Small intestine (tissue), 7 donors: Measurements from ENCODE around the gene HOXD3. TPM values are rescaled to one million over a fixed set of nuclear protein-coding genes. Genes with fewer than 3 reads are reported as not detected.
A peak's percentile ranks its signal among the peaks of the same experiment; 100 is the strongest.

Experiments used
- DNase-seq, 2 donors: peaks; one replicate each; pipeline versions ENCODE4 v3.0.0 to v3.0.0-alpha.2; 2013
- FAIRE-seq: peaks from 2 replicates; lab custom pipeline; 2012; peaks lifted over from hg19 to GRCh38; lab: Jason Lieb, UNC
- H3K27ac ChIP-seq, 3 donors: one replicate each; pipeline ENCODE4 v1.5.1; 2013; ENCODE audit warnings: low read length in 2 of 3, mild to moderate bottlenecking in 2 of 3, control low read depth in 1 of 3, inconsistent platforms in 1 of 3, low read depth in 1 of 3, moderate library complexity in 1 of 3
- H3K27me3 ChIP-seq, 3 donors: one replicate each; pipeline ENCODE4 v1.6.1; 2013; ENCODE audit warnings: low read length in 3 of 3, inconsistent platforms in 1 of 3; ENCODE audit not compliant: control insufficient read depth in 3 of 3, insufficient read depth in 3 of 3
- H3K36me3 ChIP-seq, 3 donors: one replicate each; pipeline ENCODE4 v1.6.1; 2013; ENCODE audit warnings: low read length in 3 of 3, inconsistent platforms in 1 of 3, low read depth in 1 of 3, mild to moderate bottlenecking in 1 of 3, moderate library complexity in 1 of 3; ENCODE audit not compliant: control insufficient read depth in 3 of 3, insufficient read depth in 2 of 3
- H3K4me1 ChIP-seq, 3 donors: one replicate each; pipeline ENCODE4 v1.6.1; 2013; ENCODE audit warnings: low read length in 2 of 3, inconsistent platforms in 1 of 3, low read depth in 1 of 3, mild to moderate bottlenecking in 1 of 3, moderate library complexity in 1 of 3; ENCODE audit not compliant: control insufficient read depth in 3 of 3, insufficient read depth in 2 of 3
- H3K4me3 ChIP-seq, 3 donors: one replicate each; pipeline ENCODE4 v1.5.1; 2013; ENCODE audit warnings: low read length in 3 of 3, control low read depth in 1 of 3, inconsistent platforms in 1 of 3, low read depth in 1 of 3, mild to moderate bottlenecking in 1 of 3, moderate library complexity in 1 of 3
- H3K9me3 ChIP-seq, 2 donors: one replicate each; pipeline ENCODE4 v1.6.1; 2013; ENCODE audit warnings: low read depth in 1 of 2, low read length in 1 of 2; ENCODE audit not compliant: control insufficient read depth in 2 of 2, insufficient read depth in 1 of 2
- WGBS, 3 donors: extraction: QIAGEN DNeasy Blood & Tissue Kit; methylation state at CpG; one replicate each; pipeline ENCODE4 v1.1.7; 2013; 5-methylcytosine and 5-hydroxymethylcytosine counted together
- polyA plus RNA-seq, 4 donors: library from polyadenylated mRNA; stranded (reverse) in 3 of 4; unstranded in 1 of 4; fragments of 200-250 nt in 3 of 4; fragments of 120-200 nt in 1 of 4; gene quantifications; one replicate each; pipeline versions ENCODE4 v1.2.1 to v1.2.3, GENCODE V29; 2013
- donor health status: healthy with polysubstance abuse.
- donor health status: control.
- donor health status: control.
- donor health status: Bipolar disorder and iron deficiency.
- donor health status: healthy.

Gene HOXD3
- polyA plus RNA-seq, 4 donors = 0.98 to 5.2 TPM; not detected in 2

DNA sequence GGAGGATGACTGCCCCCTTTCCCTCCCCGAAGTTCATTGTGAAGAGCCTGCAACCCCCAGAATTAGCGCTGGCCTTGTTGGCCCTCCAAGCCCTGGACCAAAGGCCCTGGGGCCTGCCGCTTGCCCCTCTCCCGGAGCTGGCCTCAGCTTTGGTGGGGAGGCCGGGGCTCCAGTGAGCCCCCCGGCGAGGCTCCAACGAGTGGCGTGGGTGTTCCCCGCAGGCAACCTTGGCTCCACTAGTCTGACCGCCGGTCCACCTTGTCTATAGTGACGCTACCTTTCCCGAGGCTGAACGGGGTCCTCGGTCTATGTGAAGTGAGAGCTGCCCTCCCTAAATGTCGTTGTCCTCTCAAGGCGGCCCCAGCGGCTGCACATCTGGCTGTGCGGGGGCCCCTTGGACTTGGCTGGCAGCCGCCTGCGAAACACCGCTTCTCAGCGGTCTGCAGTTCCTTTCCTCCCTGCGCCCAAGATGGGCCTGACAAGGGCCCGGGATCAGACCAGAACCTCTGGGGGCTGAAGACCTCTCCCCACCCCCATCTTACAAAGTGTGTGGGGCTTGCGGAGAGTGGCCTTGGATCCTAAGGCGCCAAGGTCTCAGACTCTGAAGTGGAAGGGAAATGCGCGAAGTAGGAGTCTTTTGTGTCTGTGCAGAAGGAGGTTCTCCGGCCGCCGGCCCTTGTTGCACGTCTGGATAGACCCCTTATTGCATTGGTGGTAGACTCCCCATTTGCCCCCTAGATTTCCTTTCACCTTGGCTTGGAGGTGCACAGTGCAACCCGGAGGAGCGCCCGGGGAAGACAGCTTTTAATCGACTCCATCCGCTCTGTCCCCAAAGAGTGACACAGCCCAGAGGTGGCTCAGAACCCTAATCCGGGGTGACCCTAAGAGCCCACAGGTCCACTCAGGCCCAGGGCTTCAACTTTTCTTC, 44.5 kb upstream of the HOXD3 start:
- no peaks in the 10 kb centered on the region for H3K36me3 ChIP-seq
- H3K27ac ChIP-seq = no peak overlapping the region
- H3K9me3 ChIP-seq = no peaks in the 10 kb centered on the region
- DNase-seq (no peak), FAIRE-seq (no peak)
- peak overlapping the region in 1 of 3 donors; percentile 13 for H3K4me3 ChIP-seq
- H3K4me1 ChIP-seq = no peaks in the 10 kb centered on the region
- 9 to 15% (median 12%) methylated on average over 38 to 40 of the region's 40 CpGs for WGBS, 3 donors
- peaks cover 27 to 94% (median 59%) of the 10 kb centered on the region in 3 donors for H3K27me3 ChIP-seq

- Histone ChIP-seq H3K4me3 (peak overlapping the region in 1 of 3 donors; percentile 0), H3K27ac (no peak overlapping the region), H3K9me3 (peaks cover 0 to 4% of the 10 kb centered on the region in 2 donors), H3K4me1 (no peaks in the 10 kb centered on the region), H3K27me3 (peaks cover 29 to 98% (median 58%) of the 10 kb centered on the region in 3 donors), H3K36me3 (no peaks in the 10 kb centered on the region)
- DNase-seq (no peak), FAIRE-seq (no peak)
- 9 to 12% (median 11%) methylated on average over 26 of the region's 26 CpGs for WGBS, 3 donors
Measured at GRCh38 chr2:176114120-176114929, 42.8 kb upstream of the HOXD3 start.

GRCh38 chr2:176114930-176115625, 42.0 kb upstream of the HOXD3 start:
- Histone ChIP-seq H3K27ac (no peak overlapping the region), H3K9me3 (peaks cover 0 to 4% of the 10 kb centered on the region in 2 donors), H3K4me3 (no peak overlapping the region), H3K27me3 (peaks cover 33 to 98% (median 58%) of the 10 kb centered on the region in 3 donors), H3K36me3 (no peaks in the 10 kb centered on the region), H3K4me1 (no peaks in the 10 kb centered on the region)
- FAIRE-seq (no peak), DNase-seq (no peak)
- WGBS, 3 donors = 15 to 21% (median 18%) methylated on average over 16 of the region's 16 CpGs

DNA sequence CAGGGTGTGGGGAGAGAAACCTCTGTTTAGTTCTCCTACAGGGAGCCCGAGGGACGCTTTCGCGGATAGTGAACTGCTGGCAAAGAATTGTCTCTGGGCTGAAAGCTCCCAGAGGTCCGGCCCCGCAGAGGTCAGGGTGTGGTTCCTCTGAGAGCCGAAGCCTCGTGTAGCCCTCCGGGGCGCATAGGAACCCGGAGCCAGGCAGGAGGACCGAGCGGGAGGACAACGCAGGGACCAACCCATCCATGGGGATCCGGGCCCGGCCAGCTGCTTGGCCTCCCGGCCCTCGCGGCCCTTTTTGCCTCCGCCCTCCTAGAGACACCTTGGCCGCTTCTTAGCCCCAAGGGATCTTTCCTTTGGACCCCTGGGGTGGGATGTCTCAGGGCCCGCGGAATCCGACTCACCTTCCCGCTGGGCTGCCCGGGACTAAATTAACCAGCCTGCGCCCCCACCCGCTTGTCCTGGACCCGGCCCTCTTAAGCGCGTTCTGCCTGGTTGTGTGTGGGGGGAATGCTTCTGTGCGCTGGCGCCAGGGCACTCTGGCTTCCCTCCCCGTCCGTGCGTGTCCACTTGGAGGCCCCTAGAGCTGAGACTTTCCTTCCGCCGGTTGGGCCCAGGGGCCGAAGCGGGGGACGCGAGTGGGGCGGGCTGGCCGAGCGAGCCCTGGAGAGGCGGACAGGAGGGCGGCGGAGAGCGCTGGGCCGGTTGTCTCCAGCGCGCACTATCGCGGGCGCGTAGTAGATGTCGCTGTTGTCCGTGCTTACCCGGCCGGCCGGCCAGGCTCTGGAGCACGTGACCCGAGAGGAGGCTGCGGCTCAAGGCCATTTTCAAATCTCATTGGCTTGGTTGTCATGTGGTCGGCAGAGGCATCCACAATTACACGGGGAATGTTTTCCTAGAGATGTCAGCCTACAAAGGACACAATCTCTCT, 41.0 kb upstream of the HOXD3 start, which contains the start of gene HOXD10:
Gene HOXD10, plus strand, starts transcription at position 896 of the 931 bp plus-strand sequence. CDS start 56 bp downstream, outside the sequence.
- 8 to 19% (median 11%) methylated on average over 61 to 66 of the region's 66 CpGs for WGBS, 3 donors
- H3K4me1 ChIP-seq = no peaks in the 10 kb centered on the region
- peak within 1 kb of the TSS in 1 of 3 donors; percentile 29 for H3K27ac ChIP-seq
- H3K4me3 ChIP-seq = peak within 1 kb of the TSS in 1 of 3 donors; percentile 29
- peaks cover 34 to 98% (median 66%) of the 10 kb centered on the region in 3 donors for H3K27me3 ChIP-seq
- DNase-seq = no peak
- no peaks in the 10 kb centered on the region for H3K36me3 ChIP-seq
- no peak for FAIRE-seq
- peaks cover 0 to 4% of the 10 kb centered on the region in 2 donors for H3K9me3 ChIP-seq

- Histone ChIP-seq H3K4me1 (no peaks in the 10 kb centered on the region), H3K9me3 (peaks cover 0 to 4% of the 10 kb centered on the region in 2 donors), H3K4me3 (peak overlapping the region in 1 of 3 donors; percentile 11), H3K27ac (peak overlapping the region in 1 of 3 donors; percentile 21), H3K36me3 (no peaks in the 10 kb centered on the region), H3K27me3 (peaks cover 33 to 96% (median 71%) of the 10 kb centered on the region in 3 donors)
- DNase-seq (no peak), FAIRE-seq (no peak)
- WGBS, 3 donors = 22 to 29% (median 27%) methylated on average over 39 to 40 of the region's 40 CpGs
Measured at GRCh38 chr2:176117162-176117822, 39.8 kb upstream of the HOXD3 start.

DNA sequence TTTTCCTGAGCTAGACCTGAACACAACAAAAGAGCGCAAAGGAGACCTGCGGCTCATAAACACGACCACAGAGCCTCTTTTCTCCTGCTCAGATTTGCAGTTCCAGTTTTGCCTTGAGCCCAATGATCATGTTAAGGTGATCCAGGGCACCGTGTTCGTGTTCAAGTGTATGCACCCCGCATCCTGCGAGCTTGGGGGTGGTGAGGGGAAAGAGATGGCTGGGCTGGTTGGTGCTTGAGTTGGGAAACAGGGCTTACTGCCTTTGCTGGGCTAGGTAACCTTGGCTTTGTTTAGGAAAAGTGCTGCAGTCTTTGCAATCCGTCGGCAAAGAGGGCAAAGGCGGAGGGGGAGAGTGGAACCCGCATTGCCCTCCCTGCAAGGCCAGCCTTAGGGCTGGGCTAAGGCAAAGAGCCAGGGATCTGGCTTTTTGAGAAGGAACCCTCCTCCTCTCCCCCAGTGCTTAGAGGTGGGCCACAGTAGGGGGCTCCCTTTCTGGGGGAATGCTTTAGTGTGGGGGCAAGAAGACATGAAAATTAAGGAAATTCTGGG, 39.2 kb upstream of the HOXD3 start:
- no peak overlapping the region for H3K27ac ChIP-seq
- no peaks in the 10 kb centered on the region for H3K36me3 ChIP-seq
- peaks cover 30 to 96% (median 71%) of the 10 kb centered on the region in 3 donors for H3K27me3 ChIP-seq
- peak overlapping the region in 1 of 3 donors; percentile 11 for H3K4me3 ChIP-seq
- H3K4me1 ChIP-seq = no peaks in the 10 kb centered on the region
- WGBS, 3 donors = 10 to 14% (median 12%) methylated on average over 11 of the region's 11 CpGs
- no peak for FAIRE-seq
- no peak for DNase-seq
- H3K9me3 ChIP-seq = peaks cover 0 to 4% of the 10 kb centered on the region in 2 donors
